HT-29 (cell line): ENCODE results near the gene TFAP2E. TPM values are rescaled to one million over a fixed set of nuclear protein-coding genes. Genes with fewer than 3 reads are reported as not detected.

Experiments
- DNase-seq: peaks from one replicate; pipeline ENCODE4 v3.0.0-alpha.2; 2015; ENCODE audit warnings: low spot score
- total RNA-seq: library from RNA; depleted of rRNA; stranded (reverse); fragments of >200 nt; shearing (Covaris generic); gene quantifications from 2 replicates; pipeline ENCODE4 v1.2.3, GENCODE V29; 2014; rRNA removed

Gene TFAP2E
- total RNA-seq: 0.05 and 0.28 TPM in 2 replicates

GRCh38 chr1:35573198-35574124, at the start of gene TFAP2E:
TFAP2E (plus strand) TSS chr1:35573314; CDS start chr1:35573578, 264 bp downstream.
- DNase-seq: peak; percentile 53

GRCh38 chr1:35524106-35524505, 49.0 kb upstream of the TFAP2E start:
- peak; percentile 64 for DNase-seq

- no peak for DNase-seq
Observed at GRCh38 chr1:35530168-35530567, 42.9 kb upstream of the TFAP2E start.

DNA sequence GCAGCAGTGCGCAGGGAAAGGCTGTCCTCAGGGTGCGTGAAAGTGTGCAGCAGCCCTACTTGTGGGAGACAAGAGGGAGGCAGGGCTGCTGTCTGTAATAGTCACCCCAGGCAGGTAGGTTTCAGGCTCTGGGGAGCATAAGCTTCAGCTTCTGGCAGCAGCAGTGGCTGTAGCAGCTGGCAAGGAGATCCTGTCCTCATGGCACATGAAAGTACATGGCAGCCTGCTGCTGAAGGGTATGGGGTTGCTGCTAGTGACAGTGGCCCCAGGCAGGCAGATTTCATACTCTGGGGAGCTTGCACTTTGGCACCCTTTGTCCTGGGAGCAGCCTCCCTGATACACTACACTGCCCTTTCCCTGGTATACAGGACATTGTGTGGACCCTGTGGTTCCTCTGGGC, 42.2 kb upstream of the TFAP2E start:
- no peak for DNase-seq

DNA sequence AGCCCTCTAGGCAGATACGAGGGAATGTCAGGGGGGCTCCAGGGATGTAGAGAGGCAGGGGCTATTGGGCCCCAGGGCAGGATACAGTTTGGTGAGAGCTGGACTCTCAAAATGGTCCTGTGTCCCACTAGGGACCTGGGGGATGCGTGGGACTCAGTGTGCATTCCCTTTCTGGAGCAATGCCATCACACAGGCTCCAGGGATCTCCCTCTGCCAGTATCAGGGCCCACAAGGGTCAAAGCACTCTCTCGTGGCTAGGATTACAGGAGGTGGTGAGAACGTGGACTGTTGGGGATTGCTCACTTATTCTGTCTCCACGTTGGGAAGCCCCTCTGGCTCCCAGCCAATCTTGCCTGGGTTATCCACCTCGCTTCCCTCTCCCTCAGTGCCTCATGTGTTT, 41.7 kb upstream of the TFAP2E start:
- no peak for DNase-seq

- DNase-seq: no peak
Observed at GRCh38 chr1:35532497-35533223, 40.5 kb upstream of the TFAP2E start.

DNA sequence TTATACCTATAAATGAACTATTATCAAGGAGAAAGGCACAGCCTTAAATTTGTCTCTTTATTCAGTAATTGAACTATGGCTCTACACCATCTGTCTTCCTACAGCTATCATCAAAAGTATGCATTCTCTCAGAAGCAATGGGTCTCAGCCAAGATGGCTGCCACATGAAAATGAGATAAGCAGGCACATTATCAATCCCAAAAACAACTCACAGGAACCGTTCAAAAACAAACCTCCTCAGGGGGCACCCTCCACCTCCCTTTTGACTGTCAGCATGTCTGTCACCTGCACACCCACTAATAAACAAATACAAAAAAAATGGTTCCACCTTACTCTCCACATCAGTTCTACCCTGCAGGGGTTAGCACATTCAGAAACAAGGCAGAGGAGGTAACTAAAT, 39.5 kb upstream of the TFAP2E start:
- DNase-seq: no peak

- DNase-seq: no peak
Observed at GRCh38 chr1:35535243-35535642, 37.9 kb upstream of the TFAP2E start.

- DNase-seq: no peak
Observed at GRCh38 chr1:35536556-35537162, 36.5 kb upstream of the TFAP2E start.

- no peak for DNase-seq
Observed at GRCh38 chr1:35537806-35538205, 35.3 kb upstream of the TFAP2E start.

GRCh38 chr1:35539073-35539823, 33.9 kb upstream of the TFAP2E start:
- no peak for DNase-seq

DNA sequence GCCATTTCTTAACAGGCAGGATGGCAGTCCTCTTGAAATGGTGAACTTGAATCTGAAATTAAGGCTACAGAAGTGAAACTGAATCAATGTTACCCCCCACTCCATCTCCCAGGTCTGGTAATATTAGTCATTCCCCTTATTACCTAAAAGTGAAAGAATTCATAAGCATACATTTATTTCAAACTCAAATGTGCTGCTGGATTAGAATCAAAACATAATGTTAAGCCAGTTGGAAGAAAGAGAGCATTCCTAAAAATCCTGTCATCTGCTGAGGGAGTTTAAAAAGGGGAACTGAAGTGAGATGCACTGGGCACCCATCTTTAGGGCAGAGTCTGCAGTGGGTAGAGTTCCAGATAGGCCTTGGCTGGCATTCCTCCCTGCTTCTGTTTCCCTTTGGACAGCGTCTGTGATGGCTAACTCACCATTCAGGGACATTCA, 33.3 kb upstream of the TFAP2E start:
- DNase-seq: no peak

DNA sequence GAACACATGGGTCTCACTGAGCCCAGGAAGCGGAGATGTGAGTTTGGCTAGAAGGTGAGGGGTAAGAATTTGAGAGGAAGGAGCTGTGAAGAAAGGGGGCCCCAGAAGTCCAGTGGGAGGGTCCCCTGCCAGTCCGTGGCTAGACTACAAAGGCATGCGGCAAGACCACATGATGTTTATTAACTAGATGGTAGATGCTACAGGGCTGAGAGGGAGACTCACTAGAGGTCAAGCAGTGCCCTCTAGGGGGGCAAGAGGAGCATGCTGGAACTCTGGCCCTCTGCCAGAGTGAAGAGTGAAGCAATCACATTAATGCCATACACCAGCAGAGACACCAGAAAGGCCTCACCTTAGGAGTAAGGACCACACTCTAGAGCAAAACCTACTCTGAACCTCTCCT, 28.1 kb upstream of the TFAP2E start:
- peak; percentile 55 for DNase-seq

GRCh38 chr1:35546614-35547013, 26.5 kb upstream of the TFAP2E start:
- no peak for DNase-seq

- DNase-seq: no peak
Observed at GRCh38 chr1:35553851-35554250, 19.3 kb upstream of the TFAP2E start.

DNA sequence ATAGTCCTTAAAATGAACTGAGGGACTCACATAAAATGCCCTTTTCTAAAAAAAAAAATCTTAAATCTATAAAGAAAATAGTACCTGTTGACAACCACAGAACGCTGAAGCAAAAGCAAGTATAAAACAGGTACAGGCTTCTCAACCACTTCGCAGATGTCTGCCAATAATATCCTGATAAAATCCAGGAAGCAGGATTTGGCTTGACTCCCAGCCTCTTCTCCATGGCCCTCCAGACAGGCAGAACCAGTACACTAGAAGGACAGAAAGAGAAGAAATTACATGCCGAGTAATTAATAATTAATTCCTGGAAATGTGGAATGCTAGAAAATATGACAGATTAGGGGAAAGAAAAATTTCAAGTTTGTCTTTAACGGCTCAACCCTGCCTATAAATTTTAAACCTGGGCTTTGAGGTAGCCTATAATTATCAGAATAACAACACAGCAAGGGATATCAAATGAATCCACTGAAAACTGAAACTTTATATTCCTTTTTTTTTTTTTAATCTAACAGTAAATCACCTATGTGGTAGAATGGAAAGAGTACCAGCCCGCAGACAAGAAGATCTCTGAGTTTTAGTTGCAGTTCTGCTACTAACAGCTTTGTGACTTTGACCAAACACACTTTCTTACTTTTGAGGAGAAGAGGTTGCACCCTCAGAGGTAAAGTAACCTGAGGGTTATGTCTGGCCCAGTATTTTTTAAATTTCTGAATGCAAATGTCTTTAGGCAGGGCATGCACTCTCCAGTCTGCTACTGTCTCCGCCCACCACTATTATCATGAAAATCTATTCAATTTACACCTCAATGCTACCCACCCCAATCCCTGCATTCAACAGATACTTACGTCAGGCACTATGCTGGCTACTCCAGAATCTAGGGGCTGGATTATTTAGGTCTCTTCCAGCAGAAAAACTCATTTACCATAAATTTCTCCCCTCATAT, 18.6 kb upstream of the TFAP2E start:
- DNase-seq: peak; percentile 64

DNA sequence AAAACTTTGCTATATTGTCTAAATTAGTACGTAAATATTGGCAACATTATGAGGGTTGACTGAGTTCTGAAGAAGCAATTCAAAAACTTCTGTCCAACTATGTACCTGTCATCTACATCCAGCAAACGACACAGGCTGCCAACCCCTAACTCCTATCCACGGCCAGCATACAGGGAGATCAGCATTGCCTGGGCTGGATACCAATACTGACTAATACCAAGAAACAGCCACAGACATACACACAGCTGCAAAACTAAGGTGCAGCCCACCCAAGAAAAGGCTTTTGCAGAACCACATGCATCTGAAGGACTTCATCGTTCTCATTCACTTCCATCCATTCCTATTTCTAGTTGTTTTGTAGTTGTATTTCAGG, 17.9 kb upstream of the TFAP2E start:
- no peak for DNase-seq

DNA sequence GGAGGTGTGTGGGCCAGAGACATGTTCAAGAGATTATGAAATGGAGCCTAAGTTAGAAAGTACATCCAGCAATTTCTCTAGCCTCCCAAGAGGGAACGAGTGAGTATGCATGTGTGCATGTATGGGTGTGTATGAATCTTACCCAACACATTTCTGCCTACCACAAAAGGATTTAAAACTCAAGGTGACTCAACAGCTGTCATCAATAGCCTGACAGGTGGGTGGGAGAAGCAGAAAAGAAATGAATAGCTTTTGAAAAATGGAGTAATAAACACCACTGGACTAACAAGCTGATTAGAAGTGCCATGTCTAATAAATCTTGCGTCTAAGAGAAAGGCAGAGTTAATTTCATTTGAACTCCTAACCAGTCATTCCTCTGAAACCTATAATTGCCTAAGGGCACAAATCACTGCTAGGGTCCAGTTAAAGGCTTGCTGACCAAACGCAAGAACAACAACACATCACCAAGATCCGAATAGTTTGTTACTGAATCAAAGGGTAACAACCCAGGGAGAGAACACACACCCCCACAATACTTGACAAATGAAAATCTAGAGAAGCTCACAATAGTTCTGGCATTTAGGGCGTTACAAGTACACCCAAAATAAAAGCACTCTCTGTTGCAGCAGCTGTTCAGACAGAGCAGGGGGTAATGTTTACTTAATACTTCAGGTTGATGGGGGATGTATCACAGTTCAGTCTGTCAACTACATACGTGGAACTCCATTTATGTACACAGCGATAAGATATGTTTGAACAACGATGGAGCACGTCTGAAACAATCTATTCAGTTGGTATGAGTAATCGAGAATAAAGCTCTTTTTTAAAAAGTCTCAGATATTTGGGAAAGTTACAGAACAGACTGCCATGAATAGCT, 17.3 kb upstream of the TFAP2E start:
- DNase-seq: no peak

GRCh38 chr1:35556484-35557117, 16.5 kb upstream of the TFAP2E start:
- no peak for DNase-seq
